ENCODE results near the gene GYG2. TPM values are rescaled to one million over a fixed set of nuclear protein-coding genes. Genes with fewer than 3 reads are reported as not detected.

Gene GYG2
- total and polyA plus RNA-seq, 2 donors (not counting 3 experiments of a cell fraction or from before 2014, with no cell fraction given) = 0.12 to 0.22 TPM

DNA sequence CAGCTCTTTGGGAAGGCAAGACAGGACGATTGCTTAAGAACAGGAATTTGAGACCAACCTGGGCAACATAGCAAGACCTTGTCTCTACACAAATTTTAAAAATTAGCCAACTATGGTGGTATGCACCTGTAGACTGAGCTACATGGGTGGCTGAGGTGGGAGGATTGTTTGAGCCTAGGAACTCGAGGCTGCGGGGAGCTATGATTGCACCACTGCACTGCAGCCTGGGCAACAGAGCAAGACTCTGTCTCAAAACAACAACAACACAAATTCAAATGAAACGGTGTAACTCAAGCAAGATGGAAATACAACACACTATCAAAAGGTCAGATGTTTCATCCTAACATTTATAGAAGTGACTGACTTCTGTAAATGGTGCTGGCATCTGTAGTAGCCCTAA is 39.8 kb upstream of the GYG2 start:
- Histone ChIP-seq H3K9me3 (replicated peaks; ENCODE audit: control insufficient read depth, insufficient read depth, low read length) (no peaks in the 10 kb centered on the region), H3K9ac (replicated peaks; ENCODE audit: extremely low read depth, insufficient read depth, low read length) (no peak overlapping the region), H3K4me1 (ENCODE audit: control insufficient read depth, extremely low read depth, insufficient read depth, low read length) (no peaks in the 10 kb centered on the region), H3K36me3 (ENCODE audit: control insufficient read depth in 2 of 2, extremely low read depth in 1 of 2, insufficient read depth in 2 of 2, low read length in 2 of 2) (no peaks in the 10 kb centered on the region), H2AFZ (ENCODE audit: low read depth, low read length) (no peak overlapping the region), H3K9me1 (replicated peaks; ENCODE audit: control insufficient read depth, extremely low read depth, insufficient read depth, low read length) (no peaks in the 10 kb centered on the region), H3K4me3 (replicated peaks in 1 of 3; ENCODE audit: insufficient read depth in 1 of 3, low read depth in 1 of 3, low read length in 3 of 3) (no peak overlapping the region), H4K20me1 (replicated peaks; ENCODE audit: control insufficient read depth, extremely low read depth, insufficient read depth, low read length) (no peaks in the 10 kb centered on the region), H3K27ac (ENCODE audit: insufficient read depth, low read depth, low read length) (no peak overlapping the region), H3K4me2 (ENCODE audit: insufficient read depth, low read length) (no peak overlapping the region), H3K27me3 (ENCODE audit: control insufficient read depth in 2 of 2, insufficient read depth in 2 of 2, low read length in 2 of 2) (no peaks in the 10 kb centered on the region), H3K79me2 (ENCODE audit: control insufficient read depth, insufficient read depth, low read length) (no peaks in the 10 kb centered on the region)
- ChIA-PET POLR2A (no interaction called here), CTCF (no interaction called here)
- no TSS peak for BruUV-seq (replicated peaks)
- no peak for FAIRE-seq
- TF ChIP-seq, protein P1, sequence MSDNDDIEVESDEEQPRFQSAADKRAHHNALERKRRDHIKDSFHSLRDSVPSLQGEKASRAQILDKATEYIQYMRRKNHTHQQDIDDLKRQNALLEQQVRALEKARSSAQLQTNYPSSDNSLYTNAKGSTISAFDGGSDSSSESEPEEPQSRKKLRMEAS (IDR thresholded peaks at IDR 0.05; ENCODE audit: insufficient read depth, insufficient read length) = no peak
- TF ChIP-seq CTCF (IDR thresholded peaks at IDR 0.05; ENCODE audit: extremely low read depth in 1 of 2, insufficient read depth in 1 of 2, low read depth in 1 of 2, low read length in 2 of 2) (no peak), EZH2 (IDR thresholded peaks at IDR 0.05; ENCODE audit: borderline replicate concordance, low read depth, low read length, severe bottlenecking) (no peak), POLR2AphosphoS5 (IDR thresholded peaks at IDR 0.05; ENCODE audit: insufficient read depth, low read depth, low read length) (no peak), POLR2A (IDR thresholded peaks at IDR 0.05; ENCODE audit: low read depth, low read length) (no peak), FOS (IDR thresholded peaks at IDR 0.05; ENCODE audit: borderline replicate concordance, insufficient read depth, low read length) (no peak), JUN (IDR thresholded peaks at IDR 0.05; ENCODE audit: borderline replicate concordance, insufficient read depth, insufficient read length, low read depth) (no peak), MYC (IDR thresholded peaks at IDR 0.05; ENCODE audit: low read depth, low read length) (no peak), GATA2 (IDR thresholded peaks at IDR 0.05; ENCODE audit: insufficient read depth, insufficient read length, low read depth, low read length) (no peak)
- dilution Hi-C loops (cut with MboI; ENCODE audit: extremely low pct_ligation_motif_present, low sequenced_read_pairs) = no loop called here
- intact Hi-C loops (cut with micrococcal nuclease) = no loop called here
- DNase-seq (ENCODE audit: low read depth, low spot score) = no peak
